OCI-LY3 (cell line): ENCODE data around the gene OR14K1.

Experiments used
- EZH2phosphoT487 ChIP-seq: fragments of 200-600 bp; shearing (Covaris generic); IDR thresholded peaks from 2 replicates; pipeline ENCODE4 v1.6.1; 2018; ENCODE audit warnings: antibody characterized with exemption, mixed run types, low read depth
- TF ChIP-seq, protein P1 (sequence below): fragments of 200-600, 300-600 bp; sonication (generic); IDR thresholded peaks from 2 replicates; pipeline ENCODE4 v1.5.1; 2014; ENCODE audit warnings: antibody characterized with exemption, low read length, low read depth

DNA sequence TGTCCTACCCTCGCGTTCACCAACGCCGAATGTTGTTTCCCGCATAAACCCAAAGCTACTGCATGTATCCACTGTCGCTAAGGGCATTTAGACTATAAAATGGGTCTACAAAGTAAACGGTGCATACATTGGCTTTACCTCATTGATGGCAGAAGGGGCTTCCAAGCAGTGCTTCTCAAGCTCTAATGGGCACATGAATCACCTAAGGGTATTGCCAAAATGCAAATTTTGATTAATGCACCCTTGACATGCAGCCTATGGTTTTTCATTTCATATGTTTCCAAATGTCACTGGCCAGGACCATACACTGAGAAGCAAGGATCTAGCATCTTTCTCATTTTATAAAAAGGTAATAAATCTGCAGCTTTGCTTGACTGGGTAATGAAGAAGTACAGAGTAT, 24.7 kb upstream of the OR14K1 start:
- TF ChIP-seq, protein P1, sequence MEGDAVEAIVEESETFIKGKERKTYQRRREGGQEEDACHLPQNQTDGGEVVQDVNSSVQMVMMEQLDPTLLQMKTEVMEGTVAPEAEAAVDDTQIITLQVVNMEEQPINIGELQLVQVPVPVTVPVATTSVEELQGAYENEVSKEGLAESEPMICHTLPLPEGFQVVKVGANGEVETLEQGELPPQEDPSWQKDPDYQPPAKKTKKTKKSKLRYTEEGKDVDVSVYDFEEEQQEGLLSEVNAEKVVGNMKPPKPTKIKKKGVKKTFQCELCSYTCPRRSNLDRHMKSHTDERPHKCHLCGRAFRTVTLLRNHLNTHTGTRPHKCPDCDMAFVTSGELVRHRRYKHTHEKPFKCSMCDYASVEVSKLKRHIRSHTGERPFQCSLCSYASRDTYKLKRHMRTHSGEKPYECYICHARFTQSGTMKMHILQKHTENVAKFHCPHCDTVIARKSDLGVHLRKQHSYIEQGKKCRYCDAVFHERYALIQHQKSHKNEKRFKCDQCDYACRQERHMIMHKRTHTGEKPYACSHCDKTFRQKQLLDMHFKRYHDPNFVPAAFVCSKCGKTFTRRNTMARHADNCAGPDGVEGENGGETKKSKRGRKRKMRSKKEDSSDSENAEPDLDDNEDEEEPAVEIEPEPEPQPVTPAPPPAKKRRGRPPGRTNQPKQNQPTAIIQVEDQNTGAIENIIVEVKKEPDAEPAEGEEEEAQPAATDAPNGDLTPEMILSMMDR: no peak
- TF ChIP-seq EZH2phosphoT487: no peak
